Measurements from ENCODE around the gene KCNA1. TPM values are rescaled to one million over a fixed set of nuclear protein-coding genes. Genes with fewer than 3 reads are reported as not detected.

The KCNA1 gene
- total and polyA plus RNA-seq, 2 of the 4 experiments (the other 2 are of a cell fraction) = not detected

Other genes with a start within 250 kb of the KCNA1 start
- not detected in 2 replicates for gene GALNT8, start 189.5 kb upstream of the KCNA1 start, total RNA-seq (2012; rRNA removed)
- gene GALNT8, start 189.5 kb upstream of the KCNA1 start, polyA plus RNA-seq (2012; rRNA removed) = not detected in 2 replicates
- not detected in 2 replicates for gene KCNA5, start 134.0 kb downstream of the KCNA1 start, total RNA-seq (2012; rRNA removed)
- not detected in 2 replicates for gene KCNA5, start 134.0 kb downstream of the KCNA1 start, polyA plus RNA-seq (2012; rRNA removed)

Data from IMR-90 (cell line).